Neural cell (in vitro differentiated cells): ENCODE measurements around the gene RRAS2. TPM values are rescaled to one million over a fixed set of nuclear protein-coding genes. Genes with fewer than 3 reads are reported as not detected.
"Not testable (repeated sequence)": the region's sequence is repeated elsewhere in the genome, so short reads cannot be mapped to it uniquely, and the experiment has no call there.

Experiments
- H2AFZ ChIP-seq: fragments of 200-600, 300-800 bp; sonication (generic), shearing (Covaris generic); 2 replicates; pipeline ENCODE4 v1.6.0; 2014; ENCODE audit warnings: low read depth, mild to moderate bottlenecking, antibody characterized with exemption, low read length, moderate library complexity
- H3F3A ChIP-seq: fragments of 200-600 bp; shearing (Covaris generic); 2 replicates; pipeline ENCODE4 v1.6.1; 2016; ENCODE audit warnings: mild to moderate bottlenecking, moderate library complexity, mixed read lengths, antibody characterized with exemption, low read length; ENCODE audit not compliant: insufficient read depth, poor library complexity, severe bottlenecking
- H3K27ac ChIP-seq: fragments of 200-600, 300-800 bp; sonication (generic), shearing (Covaris generic); 2 replicates; pipeline ENCODE4 v1.5.1; 2014; ENCODE audit warnings: mild to moderate bottlenecking, low read length, moderate library complexity
- H3K27me3 ChIP-seq: fragments of 300-800, 200-600 bp; sonication (generic), shearing (Covaris generic); 2 replicates; pipeline ENCODE4 v1.6.0; 2014; ENCODE audit warnings: mild to moderate bottlenecking, low read depth, low read length, moderate library complexity; ENCODE audit not compliant: insufficient read depth
- H3K36me3 ChIP-seq: fragments of 300-800, 200-600 bp; sonication (generic), shearing (Covaris generic); 2 replicates; pipeline ENCODE4 v1.5.1; 2014; ENCODE audit warnings: mild to moderate bottlenecking, antibody characterized with exemption, low read length, moderate library complexity; ENCODE audit not compliant: insufficient read depth
- H3K4me2 ChIP-seq: fragments of 300-800, 200-600 bp; sonication (generic), shearing (Covaris generic); 2 replicates; pipeline ENCODE4 v1.6.0; 2014; ENCODE audit warnings: mild to moderate bottlenecking, low read length
- H3K4me3 ChIP-seq: fragments of 300-800, 200-600 bp; sonication (generic), shearing (Covaris generic); 2 replicates; pipeline ENCODE4 v1.5.1; 2014; ENCODE audit warnings: mild to moderate bottlenecking, low read length, moderate library complexity
- H3K79me2 ChIP-seq: fragments of 200-600 bp; shearing (Covaris generic); replicated peaks from 2 replicates; pipeline ENCODE4 v1.6.0; 2014; ENCODE audit warnings: mild to moderate bottlenecking, low read length, moderate library complexity; ENCODE audit not compliant: insufficient read depth
- H3K9ac ChIP-seq: fragments of 300-800, 200-600 bp; sonication (generic), shearing (Covaris generic); 2 replicates; pipeline ENCODE4 v1.6.1; 2016; ENCODE audit warnings: mild to moderate bottlenecking, low read length, mixed read lengths
- H3K9me2 ChIP-seq: fragments of 200-600 bp; shearing (Covaris generic); 2 replicates; pipeline ENCODE4 v1.6.1; 2016; ENCODE audit warnings: mild to moderate bottlenecking, low read length, mixed read lengths; ENCODE audit not compliant: insufficient read depth
- H3K9me3 ChIP-seq: fragments of 200-600, 300-800 bp; sonication (generic), shearing (Covaris generic); 2 replicates; pipeline ENCODE4 v1.6.1; 2016; ENCODE audit warnings: mild to moderate bottlenecking, mixed run types, low read length, moderate library complexity, mixed read lengths
- H4K20me1 ChIP-seq: fragments of 200-600 bp; shearing (Covaris generic); 2 replicates; pipeline ENCODE4 v1.6.1; 2016; ENCODE audit warnings: mild to moderate bottlenecking, mixed run types; ENCODE audit not compliant: insufficient read depth
- CTCF ChIP-seq: fragments of 450-650 bp; IDR thresholded peaks from 2 replicates; pipeline ENCODE4 v1.5.1; 2014; ENCODE audit warnings: antibody characterized with exemption, mild to moderate bottlenecking, moderate library complexity; ENCODE audit not compliant: poor library complexity, severe bottlenecking
- EP300 ChIP-seq: fragments of 450-650 bp; conservative IDR thresholded peaks from 2 replicates; pipeline ENCODE4 v1.6.1; 2014; ENCODE audit warnings: antibody characterized with exemption, mild to moderate bottlenecking, moderate library complexity; ENCODE audit not compliant: poor library complexity, severe bottlenecking
- EZH2 ChIP-seq: fragments of 200-600, 300-800 bp; shearing (Covaris generic), sonication (generic); IDR thresholded peaks from 2 replicates; pipeline ENCODE4 v1.6.1; 2014; ENCODE audit warnings: antibody characterized with exemption, low read length, borderline replicate concordance, mild to moderate bottlenecking; ENCODE audit not compliant: insufficient read depth, poor library complexity, severe bottlenecking
- MXI1 ChIP-seq: fragments of 450-650 bp; conservative IDR thresholded peaks from 2 replicates; pipeline ENCODE4 v1.6.1; 2014; ENCODE audit warnings: antibody characterized with exemption, mild to moderate bottlenecking; ENCODE audit not compliant: poor library complexity, severe bottlenecking
- POLR2AphosphoS5 ChIP-seq: IDR thresholded peaks from 2 replicates; pipeline ENCODE4 v1.6.1; 2012
- RAD21 ChIP-seq: fragments of 450-650 bp; conservative IDR thresholded peaks from 2 replicates; pipeline ENCODE4 v1.6.1; 2014; ENCODE audit warnings: antibody characterized with exemption, mild to moderate bottlenecking, moderate library complexity
- REST ChIP-seq: IDR thresholded peaks from 2 replicates; pipeline ENCODE4 v1.6.1; 2012; ENCODE audit warnings: borderline replicate concordance
- SMC3 ChIP-seq: fragments of 450-650 bp; conservative IDR thresholded peaks from 2 replicates; pipeline ENCODE4 v1.6.1; 2014; ENCODE audit warnings: antibody characterized with exemption, mild to moderate bottlenecking, moderate library complexity; ENCODE audit not compliant: poor library complexity
- TAF1 ChIP-seq: IDR thresholded peaks from 2 replicates; pipeline ENCODE4 v1.6.1; 2012; ENCODE audit warnings: low read depth
- polyA minus RNA-seq: library from RNA; depleted of rRNA, polyadenylated mRNA; stranded (reverse); fragments of >200 nt; gene quantifications from 2 replicates; pipeline ENCODE4 v1.2.3, GENCODE V29; 2014
- polyA plus RNA-seq: library from polyadenylated mRNA; depleted of rRNA; stranded (reverse); fragments of >200 nt; gene quantifications from 2 replicates; pipeline ENCODE4 v1.2.3, GENCODE V29; 2014

Gene RRAS2
- polyA plus RNA-seq (47.3 and 49.4 TPM in 2 replicates), polyA minus RNA-seq (73.3 and 76.6 TPM in 2 replicates)

GRCh38 chr11:14358729-14359439 lies at the start of gene RRAS2:
Gene RRAS2 (minus strand): TSS chr11:14359183. CDS start chr11:14358870, 313 bp downstream.
- Histone ChIP-seq H3K9me3 (no peaks in the 10 kb centered on the region), H3K27me3 (no peaks in the 10 kb centered on the region), H3K9ac (peak within 1 kb of the TSS; percentile 80), H4K20me1 (no peaks in the 10 kb centered on the region), H3K27ac (peak within 1 kb of the TSS; percentile 60), H3K36me3 (no peaks in the 10 kb centered on the region), H3K9me2 (no peaks in the 10 kb centered on the region), H3K4me2 (peak within 1 kb of the TSS; percentile 96), H3K4me3 (peak within 1 kb of the TSS; percentile 95), H3K79me2 (peaks cover 20% of the 10 kb centered on the region), H3F3A (peaks cover 4% of the 10 kb centered on the region), H2AFZ (peak within 1 kb of the TSS; percentile 35)
- peak; percentile 90 for TF ChIP-seq POLR2AphosphoS5
- TF ChIP-seq CTCF = peak; percentile 43
- TF ChIP-seq MXI1 = peak; percentile 63
- no peak for TF ChIP-seq EP300
- no peak for TF ChIP-seq EZH2
- peak; percentile 38 for TF ChIP-seq RAD21
- peak; percentile 82 for TF ChIP-seq TAF1
- peak; percentile 39 for TF ChIP-seq SMC3
- TF ChIP-seq REST = peak; percentile 59

GRCh38 chr11:14408612-14409011 lies 49.6 kb upstream of the RRAS2 start:
- no peaks in the 10 kb centered on the region for H3K27me3 ChIP-seq
- no peak overlapping the region for H3K4me2 ChIP-seq
- H4K20me1 ChIP-seq = no peaks in the 10 kb centered on the region
- H3K4me3 ChIP-seq = no peak overlapping the region
- no peak overlapping the region for H2AFZ ChIP-seq
- TF ChIP-seq EZH2 (no peak), POLR2AphosphoS5 (no peak), RAD21 (no peak), SMC3 (no peak), CTCF (no peak), TAF1 (no peak), MXI1 (no peak), REST (no peak), EP300 (no peak)
- no peaks in the 10 kb centered on the region for H3K79me2 ChIP-seq
- H3K9me2 ChIP-seq = no peaks in the 10 kb centered on the region
- no peaks in the 10 kb centered on the region for H3K9me3 ChIP-seq
- no peak overlapping the region for H3K9ac ChIP-seq
- no peak overlapping the region for H3K27ac ChIP-seq
- no peaks in the 10 kb centered on the region for H3F3A ChIP-seq
- no peaks in the 10 kb centered on the region for H3K36me3 ChIP-seq

- not testable (repeated sequence) for H3K36me3 ChIP-seq, H3K9me2 ChIP-seq, H3K27ac ChIP-seq, H3K79me2 ChIP-seq, H3K4me2 ChIP-seq, H3F3A ChIP-seq, H2AFZ ChIP-seq, H3K9ac ChIP-seq, H3K9me3 ChIP-seq, H3K4me3 ChIP-seq, H3K27me3 ChIP-seq, H4K20me1 ChIP-seq
These were observed 47.1 kb upstream of the RRAS2 start for GRCh38 chr11:14406116-14406515.
